ENCODE data around the gene SLC4A3. TPM values are rescaled to one million over a fixed set of nuclear protein-coding genes. Genes with fewer than 3 reads are reported as not detected.

Gene SLC4A3
- total RNA-seq, 1 experiment from 2014 or later: 20.2 TPM

DNA sequence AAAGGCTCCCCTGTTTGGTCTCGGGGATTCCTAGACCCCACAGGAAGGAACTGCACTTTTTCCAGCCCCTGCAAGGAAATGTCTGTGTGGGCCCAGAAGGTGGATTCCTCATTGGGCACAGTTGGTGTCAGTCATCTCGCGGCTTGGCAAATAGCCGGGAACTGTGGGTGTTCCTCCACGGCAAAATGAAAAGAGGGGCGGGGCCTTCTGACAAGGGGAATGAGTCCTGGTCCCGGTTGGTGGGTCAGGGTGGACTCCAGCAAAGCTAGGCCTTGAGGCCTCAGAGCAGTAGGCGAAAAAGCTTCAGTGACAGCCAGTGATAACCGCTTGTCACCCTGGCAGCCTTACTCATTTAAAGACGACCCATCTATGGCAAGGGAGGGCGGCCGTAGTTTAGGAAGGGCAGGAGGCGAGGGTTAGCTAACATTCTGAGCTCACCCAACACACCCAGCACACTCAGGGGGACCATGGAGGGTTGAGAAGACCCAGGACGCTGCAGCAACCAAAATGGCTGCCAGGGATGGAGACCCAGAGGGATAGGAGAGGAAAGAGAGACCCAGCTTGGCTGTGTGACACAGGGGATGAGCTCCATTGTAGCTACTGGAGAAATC, 16.5 kb downstream of the SLC4A3 start:
- no TSS peak for BruUV-seq (replicated peaks)
- CTCF ChIA-PET: no interaction called here
- H3K4me3 Mint-ChIP-seq (ENCODE audit: low read depth, unreplicated experiment): no peak overlapping the region
- no peaks in the 10 kb centered on the region for H3K27me3 Mint-ChIP-seq (ENCODE audit: unreplicated experiment)
- H3K4me1 Mint-ChIP-seq (ENCODE audit: low read depth, unreplicated experiment): peaks cover 28% of the 10 kb centered on the region
- TF ChIP-seq CTCF (IDR thresholded peaks at IDR 0.05; ENCODE audit: unreplicated experiment): no peak
- peaks cover 13% of the 10 kb centered on the region for H3K36me3 Mint-ChIP-seq (ENCODE audit: insufficient read depth, unreplicated experiment)
- no peak overlapping the region for H3K27ac Mint-ChIP-seq (ENCODE audit: unreplicated experiment)
- no peaks in the 10 kb centered on the region for H3K9me3 Mint-ChIP-seq (ENCODE audit: low read depth, unreplicated experiment)
- intact Hi-C loops (cut with micrococcal nuclease; ENCODE audit: unreplicated experiment): loop anchor here (5.0 kb wide), 1 partner anchor 102 kb away; the partner anchor contains the start of genes CHPF and TMEM198
- no peak for DNase-seq

- H3K27ac Mint-ChIP-seq (ENCODE audit: unreplicated experiment): no peak overlapping the region
- no peak for TF ChIP-seq CTCF (IDR thresholded peaks at IDR 0.05; ENCODE audit: unreplicated experiment)
- intact Hi-C loops (cut with micrococcal nuclease; ENCODE audit: unreplicated experiment): loop anchor here (5.0 kb wide), 1 partner anchor 103 kb away; the partner anchor contains the start of genes CHPF and TMEM198
- no TSS peak for BruUV-seq (replicated peaks)
- DNase-seq: no peak
- peaks cover 28% of the 10 kb centered on the region for H3K4me1 Mint-ChIP-seq (ENCODE audit: low read depth, unreplicated experiment)
- H3K9me3 Mint-ChIP-seq (ENCODE audit: low read depth, unreplicated experiment): no peaks in the 10 kb centered on the region
- CTCF ChIA-PET: interaction anchor here (0.7 to 2.2 kb wide), 6 partner anchors 16 to 680 kb away, joined by 3 to 13 read pairs (median 5); no protein-coding TSS in a partner anchor
- H3K27me3 Mint-ChIP-seq (ENCODE audit: unreplicated experiment): no peaks in the 10 kb centered on the region
- H3K4me3 Mint-ChIP-seq (ENCODE audit: low read depth, unreplicated experiment): no peak overlapping the region
- H3K36me3 Mint-ChIP-seq (ENCODE audit: insufficient read depth, unreplicated experiment): peaks cover 13% of the 10 kb centered on the region
Measured at GRCh38 chr2:219644801-219645480, 17.5 kb downstream of the SLC4A3 start.

DNA sequence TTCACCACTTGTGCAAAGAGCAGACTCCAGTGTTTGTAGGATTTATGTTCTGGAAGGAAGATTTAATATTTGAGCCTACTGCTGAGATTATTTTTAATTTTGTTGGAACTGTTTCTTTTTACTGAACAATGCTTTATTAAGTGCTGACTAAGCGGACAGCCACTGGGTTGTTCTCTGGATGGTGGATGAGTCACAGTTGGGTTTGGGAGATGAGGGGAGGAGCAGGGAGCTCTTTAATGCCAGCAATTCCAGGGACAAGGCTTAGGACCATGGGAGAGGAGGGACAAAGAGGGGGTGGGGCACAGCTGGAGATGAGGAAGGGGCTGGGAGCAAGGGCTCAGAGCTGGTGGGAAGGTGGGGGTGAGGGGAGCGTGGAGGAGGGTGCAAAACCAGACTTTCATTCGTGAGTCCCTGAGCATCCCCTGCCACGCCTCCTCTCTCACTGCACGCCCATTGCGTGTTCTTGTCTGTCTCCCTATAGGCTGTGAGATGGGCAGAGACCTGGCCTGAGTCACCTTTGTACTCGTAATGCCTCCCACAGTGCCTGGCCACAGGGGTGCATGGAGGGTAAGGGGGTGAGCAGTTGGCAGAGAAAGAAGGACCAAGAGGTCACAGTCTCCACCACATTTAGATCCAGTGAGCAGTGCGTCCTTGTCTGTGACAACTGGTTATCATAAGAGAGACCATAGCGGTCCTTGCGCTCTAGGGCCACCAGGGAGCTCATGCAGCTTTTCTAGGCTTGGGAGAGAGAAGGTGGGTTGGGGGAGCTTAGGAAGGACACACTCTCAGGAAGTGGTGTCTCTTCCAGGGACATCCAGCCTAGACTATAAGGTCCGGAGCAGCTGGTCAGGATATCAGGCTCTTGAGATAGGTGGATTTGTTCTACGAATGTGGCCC, 18.4 kb downstream of the SLC4A3 start:
- DNase-seq: no peak
- peaks cover 28% of the 10 kb centered on the region for H3K4me1 Mint-ChIP-seq (ENCODE audit: low read depth, unreplicated experiment)
- no peaks in the 10 kb centered on the region for H3K27me3 Mint-ChIP-seq (ENCODE audit: unreplicated experiment)
- H3K36me3 Mint-ChIP-seq (ENCODE audit: insufficient read depth, unreplicated experiment): peaks cover 13% of the 10 kb centered on the region
- TF ChIP-seq CTCF (IDR thresholded peaks at IDR 0.05; ENCODE audit: unreplicated experiment): no peak
- CTCF ChIA-PET: interaction anchor here (0.7 to 2.2 kb wide), 6 partner anchors 15 to 681 kb away, joined by 3 to 13 read pairs (median 5); no protein-coding TSS in a partner anchor
- no peak overlapping the region for H3K4me3 Mint-ChIP-seq (ENCODE audit: low read depth, unreplicated experiment)
- no TSS peak for BruUV-seq (replicated peaks)
- H3K27ac Mint-ChIP-seq (ENCODE audit: unreplicated experiment): no peak overlapping the region
- intact Hi-C loops (cut with micrococcal nuclease; ENCODE audit: unreplicated experiment): no loop called here
- no peaks in the 10 kb centered on the region for H3K9me3 Mint-ChIP-seq (ENCODE audit: low read depth, unreplicated experiment)

- BruUV-seq (replicated peaks): no TSS peak
- intact Hi-C loops (cut with micrococcal nuclease; ENCODE audit: unreplicated experiment): no loop called here
- Mint-ChIP-seq H3K9me3 (ENCODE audit: low read depth, unreplicated experiment) (no peaks in the 10 kb centered on the region), H3K4me1 (ENCODE audit: low read depth, unreplicated experiment) (peaks cover 13% of the 10 kb centered on the region), H3K4me3 (ENCODE audit: low read depth, unreplicated experiment) (no peak overlapping the region), H3K27me3 (ENCODE audit: unreplicated experiment) (no peaks in the 10 kb centered on the region), H3K27ac (ENCODE audit: unreplicated experiment) (no peak overlapping the region), H3K36me3 (ENCODE audit: insufficient read depth, unreplicated experiment) (peaks cover 8% of the 10 kb centered on the region)
- DNase-seq: no peak
- no peak for TF ChIP-seq CTCF (IDR thresholded peaks at IDR 0.05; ENCODE audit: unreplicated experiment)
- CTCF ChIA-PET: interaction anchor here (0.7 kb wide), 2 partner anchors 1124 to 1848 kb away, joined by 3 read pairs; no protein-coding TSS in a partner anchor
Measured at GRCh38 chr2:219648176-219648575, 20.7 kb downstream of the SLC4A3 start.
